ENCODE data around the gene GGT6. TPM values are rescaled to one million over a fixed set of nuclear protein-coding genes. Genes with fewer than 3 reads are reported as not detected.

GGT6 gene
- total RNA-seq, 1 donor, result not detected

- Histone ChIP-seq H3K9me3 (ENCODE audit: low read depth, low read length) (no peaks in the 10 kb centered on the region), H3K36me3 (ENCODE audit: insufficient read depth, low read length) (peaks cover 23% of the 10 kb centered on the region), H3K4me1 (ENCODE audit: insufficient read depth, low read length) (no peaks in the 10 kb centered on the region), H3K27ac (ENCODE audit: low read depth, low read length) (no peak overlapping the region), H3K27me3 (ENCODE audit: insufficient read depth, low read length) (no peaks in the 10 kb centered on the region), H3K4me2 (ENCODE audit: insufficient read depth, low read length) (no peak overlapping the region), H2AFZ (ENCODE audit: low read length) (no peak overlapping the region), H3K79me2 (ENCODE audit: insufficient read depth, low read length) (no peaks in the 10 kb centered on the region), H4K20me1 (ENCODE audit: insufficient read depth, low read length) (peaks cover 4% of the 10 kb centered on the region), H3K4me3 (ENCODE audit: insufficient read depth, low read length) (no peak overlapping the region)
- peak; percentile 93 for DNase-seq (ENCODE audit: insufficient read length, low spot score, missing footprints)
- no peak for TF ChIP-seq CTCF (IDR thresholded peaks at IDR 0.05; ENCODE audit: extremely low read depth, low read depth, low read length)
Observed at GRCh38 chr17:4536742-4537411, 23.5 kb downstream of the GGT6 start.

- no peak overlapping the region for H2AFZ ChIP-seq (ENCODE audit: low read length)
- H3K4me2 ChIP-seq (ENCODE audit: insufficient read depth, low read length), result no peak overlapping the region
- no peaks in the 10 kb centered on the region for H3K27me3 ChIP-seq (ENCODE audit: insufficient read depth, low read length)
- H3K36me3 ChIP-seq (ENCODE audit: insufficient read depth, low read length), result peaks cover 17% of the 10 kb centered on the region
- H3K27ac ChIP-seq (ENCODE audit: low read depth, low read length), result no peak overlapping the region
- DNase-seq (ENCODE audit: insufficient read length, low spot score, missing footprints), result no peak
- no peak overlapping the region for H3K4me3 ChIP-seq (ENCODE audit: insufficient read depth, low read length)
- peaks cover 4% of the 10 kb centered on the region for H4K20me1 ChIP-seq (ENCODE audit: insufficient read depth, low read length)
- H3K9me3 ChIP-seq (ENCODE audit: low read depth, low read length), result no peaks in the 10 kb centered on the region
- H3K4me1 ChIP-seq (ENCODE audit: insufficient read depth, low read length), result no peaks in the 10 kb centered on the region
- H3K79me2 ChIP-seq (ENCODE audit: insufficient read depth, low read length), result no peaks in the 10 kb centered on the region
- TF ChIP-seq CTCF (IDR thresholded peaks at IDR 0.05; ENCODE audit: extremely low read depth, low read depth, low read length), result no peak
Observed at GRCh38 chr17:4536259-4536741, 24.1 kb downstream of the GGT6 start.

GRCh38 chr17:4535667-4536258, 24.6 kb downstream of the GGT6 start:
- no peaks in the 10 kb centered on the region for H3K9me3 ChIP-seq (ENCODE audit: low read depth, low read length)
- peaks cover 4% of the 10 kb centered on the region for H4K20me1 ChIP-seq (ENCODE audit: insufficient read depth, low read length)
- no peak overlapping the region for H2AFZ ChIP-seq (ENCODE audit: low read length)
- H3K4me2 ChIP-seq (ENCODE audit: insufficient read depth, low read length), result no peak overlapping the region
- H3K36me3 ChIP-seq (ENCODE audit: insufficient read depth, low read length), result peaks cover 14% of the 10 kb centered on the region
- H3K27me3 ChIP-seq (ENCODE audit: insufficient read depth, low read length), result no peaks in the 10 kb centered on the region
- TF ChIP-seq CTCF (IDR thresholded peaks at IDR 0.05; ENCODE audit: extremely low read depth, low read depth, low read length), result no peak
- DNase-seq (ENCODE audit: insufficient read length, low spot score, missing footprints), result no peak
- no peaks in the 10 kb centered on the region for H3K4me1 ChIP-seq (ENCODE audit: insufficient read depth, low read length)
- no peak overlapping the region for H3K27ac ChIP-seq (ENCODE audit: low read depth, low read length)
- H3K4me3 ChIP-seq (ENCODE audit: insufficient read depth, low read length), result no peak overlapping the region
- H3K79me2 ChIP-seq (ENCODE audit: insufficient read depth, low read length), result no peaks in the 10 kb centered on the region

GRCh38 chr17:4534928-4535666, 25.3 kb downstream of the GGT6 start:
- DNase-seq (ENCODE audit: insufficient read length, low spot score, missing footprints), result peak; percentile 88
- H3K4me1 ChIP-seq (ENCODE audit: insufficient read depth, low read length), result no peaks in the 10 kb centered on the region

More at GRCh38 chr17:4534928-4535666, 25.3 kb downstream of the GGT6 start:
- H3K79me2 ChIP-seq (ENCODE audit: insufficient read depth, low read length), result no peaks in the 10 kb centered on the region
- H3K36me3 ChIP-seq (ENCODE audit: insufficient read depth, low read length), result peaks cover 10% of the 10 kb centered on the region
- H3K4me2 ChIP-seq (ENCODE audit: insufficient read depth, low read length), result no peak overlapping the region
- H3K27me3 ChIP-seq (ENCODE audit: insufficient read depth, low read length), result no peaks in the 10 kb centered on the region
- H3K27ac ChIP-seq (ENCODE audit: low read depth, low read length), result no peak overlapping the region
- no peaks in the 10 kb centered on the region for H3K9me3 ChIP-seq (ENCODE audit: low read depth, low read length)
- no peak overlapping the region for H2AFZ ChIP-seq (ENCODE audit: low read length)
- no peak for TF ChIP-seq CTCF (IDR thresholded peaks at IDR 0.05; ENCODE audit: extremely low read depth, low read depth, low read length)
- H4K20me1 ChIP-seq (ENCODE audit: insufficient read depth, low read length), result peaks cover 4% of the 10 kb centered on the region
- H3K4me3 ChIP-seq (ENCODE audit: insufficient read depth, low read length), result no peak overlapping the region

All from osteoblast (primary cell).